HG02943 (cell line): ENCODE measurements around the gene NEK3.
"Not testable (repeated sequence)": the region's sequence is repeated elsewhere in the genome, so short reads cannot be mapped to it uniquely, and the experiment has no call there.

Experiments
- ATAC-seq: cut with Tn5 transposase; IDR thresholded peaks from one replicate; pipeline ENCODE4 v1.9.1; 2021; ENCODE audit warnings: mild to moderate bottlenecking, low read depth, moderate library complexity; ENCODE audit not compliant: unreplicated experiment

NEK3 gene

DNA sequence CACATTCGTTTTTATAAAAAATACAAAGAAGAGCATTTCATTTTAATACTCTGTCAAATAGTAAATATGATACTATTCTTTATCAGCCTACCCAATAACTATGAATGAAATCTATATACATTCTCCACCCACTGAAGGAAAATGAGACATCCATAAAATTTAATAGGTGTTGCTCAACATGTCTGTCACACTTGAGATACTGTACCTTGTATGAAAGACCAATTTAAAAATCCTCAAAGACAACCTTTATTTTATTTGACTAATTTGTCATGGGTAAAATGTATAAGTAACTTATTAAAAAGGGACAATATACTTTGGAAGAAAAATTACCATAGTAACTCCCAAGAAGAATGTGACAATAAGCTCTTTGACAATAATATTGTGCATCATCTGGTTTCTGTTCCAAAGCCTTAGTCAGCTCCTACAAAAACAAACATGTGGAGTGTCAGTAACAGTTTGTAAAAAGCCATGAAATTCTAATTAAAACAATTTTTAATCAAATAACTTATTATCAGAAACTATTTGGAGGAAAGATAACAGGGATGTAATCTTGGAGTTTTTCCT lies 11.5 kb upstream of the NEK3 start:
- not testable (repeated sequence) for ATAC-seq

DNA sequence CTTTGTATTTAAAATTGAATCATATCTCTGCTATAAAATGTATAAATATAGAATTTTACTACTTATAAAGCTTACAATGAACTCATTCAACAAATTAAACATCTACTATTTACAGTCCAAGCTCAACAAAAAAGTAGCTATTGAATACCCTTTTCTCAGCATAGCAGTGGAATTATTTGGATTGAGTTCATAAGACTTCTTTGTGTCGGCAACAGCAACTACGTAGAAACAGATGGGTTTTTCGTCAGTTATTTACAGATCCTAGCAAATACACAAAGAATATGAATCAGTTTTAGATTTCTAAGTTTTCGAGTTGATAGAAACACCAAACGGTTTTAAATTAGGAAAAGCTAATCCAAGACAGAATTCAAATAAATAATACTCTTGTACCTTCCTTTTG lies 10.4 kb upstream of the NEK3 start:
- no peak for ATAC-seq

DNA sequence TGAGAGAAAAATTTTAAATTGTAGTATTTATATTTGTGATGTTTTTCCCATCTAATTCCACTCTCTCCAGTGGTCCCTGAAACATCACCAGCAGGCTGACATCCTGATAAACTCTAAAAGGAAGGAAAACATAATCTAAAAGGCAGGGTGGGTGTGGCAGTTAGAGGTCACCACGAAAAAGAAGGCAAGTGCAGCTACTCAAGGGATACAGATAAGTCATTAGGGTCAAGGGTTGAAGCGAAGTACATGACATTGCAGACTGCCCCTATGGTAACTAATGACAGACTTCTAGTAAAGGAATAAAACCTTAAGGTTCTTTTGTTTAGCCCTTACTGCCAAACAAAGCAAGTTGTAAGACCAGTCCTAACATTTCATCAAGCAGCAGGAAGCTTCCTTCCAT lies 6.0 kb upstream of the NEK3 start:
- ATAC-seq, result no peak

DNA sequence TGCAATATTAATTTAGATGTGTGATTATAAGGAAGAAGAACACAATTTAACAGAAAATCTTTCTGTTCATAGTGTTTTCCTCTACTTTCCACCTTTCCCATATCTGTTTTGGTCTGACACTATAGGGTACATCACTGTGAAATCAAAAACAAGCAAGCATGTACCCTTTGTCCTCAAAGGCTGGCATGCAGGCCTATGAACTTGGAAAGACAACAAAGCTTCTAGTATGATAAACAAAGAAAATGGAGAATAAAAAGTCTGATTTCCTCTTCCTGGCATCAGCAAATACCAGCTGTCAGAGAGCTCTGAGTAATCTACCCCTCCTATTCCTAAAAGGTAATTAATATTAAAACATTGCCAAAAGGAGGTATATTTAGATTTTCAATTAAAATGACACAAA lies 5.6 kb upstream of the NEK3 start:
- no peak for ATAC-seq

DNA sequence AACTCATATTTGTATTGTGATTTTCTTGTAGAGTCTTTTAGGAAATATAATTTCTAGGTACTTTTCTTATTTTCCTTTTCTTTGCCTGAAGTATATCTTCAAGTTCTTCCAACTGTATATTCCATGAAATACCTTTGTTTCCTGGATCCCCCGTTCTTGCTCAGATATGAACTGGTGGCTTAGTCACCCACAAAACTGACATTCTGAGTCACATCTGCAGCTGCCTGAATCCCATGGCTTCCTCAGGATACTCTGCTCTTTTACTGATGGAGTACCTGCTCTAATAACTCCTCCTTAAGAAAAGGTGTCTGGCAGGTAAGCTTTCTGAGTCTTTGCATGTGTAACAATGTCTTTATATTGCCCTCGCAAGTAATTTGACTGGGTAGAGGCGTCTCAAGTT lies 4.5 kb upstream of the NEK3 start:
- ATAC-seq, result not testable (repeated sequence)

DNA sequence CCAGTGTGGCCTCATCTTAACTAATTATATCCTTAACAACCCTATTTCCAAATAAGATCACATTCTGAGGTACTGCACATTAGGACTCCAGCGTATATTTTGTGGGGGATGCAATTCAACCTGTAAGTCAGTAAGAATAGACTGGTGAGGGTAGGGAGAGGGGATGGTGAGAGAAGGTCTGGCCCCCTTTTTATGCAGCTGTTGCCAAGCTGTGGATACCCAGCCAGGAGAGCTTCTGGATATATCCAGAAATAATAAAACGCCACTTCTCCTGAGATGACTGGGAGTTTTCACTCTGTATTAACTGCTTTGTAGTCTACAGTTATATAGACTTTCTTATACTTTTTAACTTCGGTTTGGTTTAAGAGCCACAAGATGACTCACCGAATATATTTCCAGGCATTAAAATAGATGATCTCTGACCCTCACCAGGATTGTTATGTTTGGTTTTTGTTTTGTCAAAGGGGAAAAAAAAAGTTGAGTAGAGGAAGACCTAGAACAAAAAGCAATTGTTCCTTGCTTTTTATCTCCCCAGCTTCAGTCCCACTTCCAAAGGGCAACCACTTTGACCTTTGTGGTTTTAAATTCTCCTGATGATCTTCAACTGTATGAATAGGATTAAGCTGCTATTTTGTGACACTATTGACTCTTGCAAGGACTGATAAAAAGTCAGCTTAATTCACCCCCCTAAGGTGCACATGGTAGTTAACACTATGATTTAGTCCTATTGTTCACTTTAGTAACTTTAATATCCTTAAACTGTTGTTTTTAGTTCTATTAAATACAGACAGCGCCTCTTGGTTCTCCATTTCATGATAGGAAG lies 3.1 kb upstream of the NEK3 start:
- no peak for ATAC-seq

DNA sequence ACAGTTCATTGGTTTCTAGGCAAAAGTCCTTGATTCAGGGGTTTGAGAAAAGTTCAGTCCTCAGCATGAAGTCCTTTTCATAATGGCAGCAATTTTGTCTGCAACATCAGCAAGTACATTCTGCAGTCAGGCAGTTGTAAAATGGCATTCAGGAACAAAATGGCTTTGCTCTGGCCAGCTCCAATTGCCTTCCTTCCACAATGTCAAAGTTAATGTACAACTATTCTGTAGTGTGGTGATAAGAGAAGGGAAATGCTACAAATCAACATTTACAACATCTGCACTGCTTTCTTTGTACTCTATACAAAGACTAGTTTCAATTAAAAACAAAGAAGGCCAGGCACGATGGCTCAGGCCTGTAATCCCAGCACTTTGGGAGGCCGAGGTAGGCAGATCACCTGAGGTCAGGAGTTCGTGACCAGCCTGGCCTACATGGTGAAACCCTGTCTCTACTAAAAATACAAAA lies 1.8 kb upstream of the NEK3 start:
- no peak for ATAC-seq

DNA sequence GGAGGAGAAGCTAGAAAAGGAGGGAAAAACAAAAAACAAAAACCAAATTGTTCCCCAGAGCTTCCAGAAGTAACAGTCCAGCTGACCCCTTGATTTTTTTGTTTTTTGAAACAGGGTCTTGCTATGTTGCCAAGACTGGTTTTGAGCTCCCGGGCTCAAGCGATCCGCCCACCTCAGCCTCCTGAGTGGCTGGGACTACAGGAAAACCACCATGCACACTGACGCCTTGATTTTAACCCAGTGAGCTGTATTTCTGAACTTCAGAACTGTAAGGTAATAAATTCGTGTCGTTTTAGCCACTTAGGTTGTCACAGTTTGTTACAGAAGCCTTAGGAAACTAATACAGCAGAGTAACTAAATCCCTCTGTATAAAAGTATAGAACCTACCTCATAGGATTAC lies 1.1 kb upstream of the NEK3 start:
- no peak for ATAC-seq

DNA sequence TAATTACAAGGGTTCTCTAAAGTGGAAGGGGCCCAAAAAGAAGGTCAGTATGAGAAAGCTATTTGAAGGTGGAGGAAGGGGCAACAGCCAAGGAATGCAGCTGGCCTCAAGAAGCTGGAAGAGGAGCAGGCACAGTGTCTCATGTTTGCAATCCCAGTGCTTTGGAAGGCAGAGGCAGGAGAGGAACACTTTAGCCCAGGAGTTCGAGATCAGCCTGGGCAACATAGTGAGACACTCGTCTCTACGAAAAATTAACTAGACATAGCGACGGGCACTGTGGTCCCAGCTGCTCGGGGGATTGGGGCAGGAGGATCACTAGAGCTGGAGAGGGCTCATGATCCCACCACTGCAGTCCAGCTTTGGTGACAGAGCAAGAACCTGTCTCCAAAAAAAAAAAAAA lies 656 bp upstream of the NEK3 start:
- ATAC-seq, result no peak

DNA sequence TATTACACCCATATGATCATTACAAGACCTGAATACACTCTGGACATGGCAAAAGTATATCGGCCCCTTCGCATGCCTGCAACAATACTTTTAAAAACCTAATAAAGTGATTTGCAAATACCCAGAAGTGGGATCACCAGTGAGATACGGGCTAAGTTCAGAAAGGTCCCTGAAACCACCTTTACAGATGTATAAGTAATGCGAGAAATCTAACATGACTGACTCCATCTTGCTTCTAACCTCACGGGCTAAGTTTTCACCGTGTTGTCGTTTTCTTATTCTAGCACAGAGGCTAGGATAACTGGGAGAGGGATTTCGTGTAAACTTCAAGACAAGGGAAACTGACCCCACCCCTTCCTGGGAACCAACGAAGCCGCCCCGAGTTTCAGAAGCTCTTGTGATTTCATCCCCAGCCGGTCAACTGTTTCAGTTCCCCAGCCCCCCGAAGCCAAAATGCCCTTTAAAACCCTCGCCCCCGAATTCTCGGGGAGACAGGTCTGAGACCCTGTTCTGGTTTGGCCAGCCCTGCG lies 703 bp downstream of the NEK3 start:
- peak; percentile 39 for ATAC-seq

DNA sequence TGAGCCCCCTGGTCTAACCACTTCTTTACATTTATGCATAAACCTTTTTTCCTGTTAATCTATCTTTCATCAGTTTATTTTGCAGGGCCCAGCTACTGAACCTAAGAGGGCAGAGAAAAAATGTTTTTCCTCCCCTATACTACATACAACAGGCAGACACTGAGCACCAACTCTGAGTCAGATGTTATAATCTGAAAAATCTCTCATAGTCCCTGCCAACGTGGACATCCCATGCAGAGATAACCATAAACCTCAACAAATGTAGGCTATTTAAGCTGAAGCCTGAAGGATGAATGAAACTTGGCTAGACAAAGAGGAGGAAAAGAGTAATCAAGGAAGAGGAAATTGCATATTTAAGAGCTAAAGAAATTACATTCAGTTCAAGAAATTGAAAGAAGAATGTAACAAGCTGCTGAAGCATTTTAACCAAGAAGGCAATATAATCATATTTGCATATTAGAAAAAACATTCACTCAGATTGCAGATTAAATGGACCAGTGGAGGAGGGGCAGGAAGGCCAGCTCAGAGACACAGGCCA lies 2.6 kb downstream of the NEK3 start:
- ATAC-seq, result no peak

DNA sequence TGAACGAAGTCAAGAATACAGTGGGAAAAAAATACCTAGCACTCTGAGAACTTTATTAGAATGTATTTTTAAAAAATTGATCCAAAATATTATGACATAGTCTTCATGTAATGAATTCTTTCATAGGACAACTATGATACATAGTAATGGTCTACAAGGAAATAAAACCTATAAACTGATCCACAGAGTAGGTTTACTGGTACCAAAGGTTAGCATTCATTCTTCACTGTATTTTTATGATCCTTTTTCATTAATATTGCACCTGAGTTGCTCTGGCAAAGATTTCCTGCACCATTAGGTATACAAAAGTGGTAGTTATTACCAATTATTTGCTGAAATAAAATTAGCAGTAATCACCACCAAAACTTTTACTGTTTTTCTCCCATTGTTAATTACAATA lies 4.2 kb downstream of the NEK3 start:
- no peak for ATAC-seq

DNA sequence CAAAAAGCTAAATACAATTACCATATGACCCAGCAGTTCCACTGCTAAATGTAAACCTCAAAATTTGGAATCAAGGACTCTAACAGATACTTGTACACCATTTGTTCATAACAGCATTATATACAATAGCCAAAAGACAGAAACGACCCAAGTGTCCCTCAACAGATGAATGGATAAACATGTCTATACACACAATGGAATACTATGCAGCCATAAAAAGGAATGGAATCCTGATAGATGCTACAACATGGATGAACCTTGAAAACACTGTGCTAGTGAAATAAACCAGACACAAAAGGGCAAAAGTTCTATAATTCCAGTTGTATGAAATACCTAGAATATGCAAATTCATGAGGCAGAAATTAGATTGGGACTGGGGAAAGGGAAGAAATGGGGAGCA lies 12.2 kb downstream of the NEK3 start:
- no peak for ATAC-seq

DNA sequence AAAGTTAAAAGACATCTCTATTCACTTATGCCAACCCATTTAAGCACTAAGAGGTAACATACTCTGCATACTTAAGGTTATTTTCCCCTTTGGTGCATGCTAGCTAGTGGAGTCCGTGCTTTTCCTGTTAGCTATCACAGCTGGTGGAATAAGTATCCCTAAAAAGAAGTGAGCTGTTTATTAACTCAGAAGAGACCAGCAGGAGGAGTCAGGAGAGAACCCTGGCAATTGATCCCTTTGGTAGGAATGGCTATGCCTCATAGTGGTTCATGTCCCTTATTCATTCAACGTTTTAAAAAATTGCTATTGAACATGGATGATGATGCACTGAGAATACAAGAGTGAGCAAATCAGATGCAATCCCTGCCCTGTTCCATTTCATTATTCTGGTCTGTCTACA lies 18.1 kb downstream of the NEK3 start:
- ATAC-seq, result no peak

DNA sequence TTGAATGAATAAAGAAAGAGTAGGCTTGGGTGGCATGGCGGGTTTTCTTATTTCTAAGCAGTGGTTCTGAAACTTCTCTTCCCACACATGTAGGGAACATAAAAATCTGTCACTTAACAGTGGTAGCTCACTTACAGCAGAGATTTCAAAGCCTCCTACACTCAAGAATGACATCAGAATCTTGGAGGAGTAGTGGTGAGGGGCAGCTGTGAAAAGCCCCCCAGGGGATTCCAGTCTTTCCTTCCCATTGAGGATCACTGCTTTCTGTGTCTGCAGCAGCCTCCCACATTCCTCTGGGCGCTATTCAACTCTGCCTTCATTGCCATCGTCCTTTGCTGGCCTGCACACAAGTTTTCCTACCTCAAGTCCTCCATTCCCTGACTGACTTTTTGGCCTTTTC lies 21.9 kb downstream of the NEK3 start:
- ATAC-seq, result no peak

DNA sequence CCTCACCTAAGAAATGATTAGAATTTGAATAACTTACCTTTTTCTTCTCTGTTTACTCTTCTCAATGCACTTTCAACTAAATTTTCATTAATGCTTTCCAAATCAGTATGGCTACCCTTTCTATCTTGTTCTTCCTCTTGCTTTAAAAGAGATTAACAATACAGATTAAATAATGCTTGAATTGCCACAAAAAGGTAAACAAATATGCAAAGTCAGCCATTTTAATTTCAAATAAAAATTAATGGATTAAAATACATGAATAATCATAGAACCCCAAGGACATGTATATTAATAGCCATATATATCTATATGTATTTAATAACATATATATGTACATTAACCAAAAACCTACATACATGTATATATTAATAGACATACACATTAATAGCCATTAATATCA lies 22.6 kb downstream of the NEK3 start:
- no peak for ATAC-seq

DNA sequence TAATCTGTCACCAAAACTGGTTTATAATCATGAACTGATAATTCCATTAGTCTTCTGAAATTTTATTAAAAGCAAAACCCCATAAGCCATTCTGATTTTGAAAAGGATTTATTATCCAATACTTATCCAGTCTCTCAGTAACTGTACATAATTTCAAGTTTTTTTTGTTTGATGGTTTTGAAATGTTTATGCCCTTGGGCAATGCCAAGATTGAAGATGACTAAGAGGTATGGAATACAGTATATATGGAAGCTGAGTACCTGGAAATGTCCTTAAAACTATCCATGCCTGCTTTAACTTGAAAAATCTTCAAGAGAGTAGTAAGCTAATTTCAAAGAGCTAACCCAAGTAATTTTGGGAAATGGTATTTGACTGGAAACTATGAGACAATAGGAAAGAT lies 28.8 kb downstream of the NEK3 start:
- no peak for ATAC-seq

DNA sequence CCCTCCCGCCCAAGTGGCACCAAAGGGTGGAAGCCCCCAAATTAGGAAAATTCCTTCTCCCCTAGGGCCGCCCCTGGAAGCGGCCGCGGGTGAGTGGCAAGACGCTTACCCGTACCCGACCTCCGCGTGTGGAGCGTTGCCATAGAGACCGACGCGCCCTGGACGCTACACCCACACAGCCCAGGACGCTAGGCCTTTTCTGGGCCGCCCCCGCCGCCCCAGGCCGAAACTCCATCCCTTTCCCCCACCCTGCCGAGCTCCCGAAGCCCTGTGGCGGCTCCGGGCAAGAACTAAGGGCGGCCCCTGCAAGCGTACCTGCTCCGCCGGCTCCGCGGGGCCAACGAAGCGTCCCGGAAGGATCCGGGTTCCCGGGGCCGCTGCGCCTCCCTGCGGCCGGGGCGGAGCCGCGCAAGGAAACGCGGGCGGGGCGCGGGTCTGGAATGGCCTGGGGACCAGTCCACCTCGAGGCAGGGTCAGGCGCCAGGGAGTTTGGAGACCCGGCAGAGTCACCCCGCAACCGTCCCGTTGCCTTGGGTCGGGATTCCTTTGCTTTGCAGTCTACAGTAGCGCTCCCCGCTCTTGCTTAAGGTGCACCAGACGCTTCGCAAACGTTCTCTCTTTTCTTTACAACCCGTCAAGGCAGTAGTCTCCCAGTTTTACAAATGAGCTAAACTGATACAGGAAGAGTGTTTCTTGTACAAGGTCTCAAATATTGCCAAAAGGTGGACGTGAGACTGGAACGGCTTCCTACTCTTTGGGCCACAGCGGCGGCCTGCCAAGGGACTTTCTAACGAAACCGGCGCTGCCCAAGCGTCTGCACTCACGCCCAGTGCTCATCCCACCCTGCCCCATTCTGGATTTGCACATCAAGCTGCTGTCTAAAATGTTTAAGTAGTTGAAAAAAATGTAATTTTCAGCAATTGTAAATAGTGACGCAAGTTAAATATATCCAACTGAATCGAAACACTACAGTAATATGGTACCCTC lies 30.4 kb downstream of the NEK3 start, which contains the start of gene NEK5:
TSS of gene NEK5 (minus strand) at position 360 of the 987 bp plus-strand sequence. CDS start 1,591 bp downstream, outside the sequence.
- peak; percentile 65 for ATAC-seq

DNA sequence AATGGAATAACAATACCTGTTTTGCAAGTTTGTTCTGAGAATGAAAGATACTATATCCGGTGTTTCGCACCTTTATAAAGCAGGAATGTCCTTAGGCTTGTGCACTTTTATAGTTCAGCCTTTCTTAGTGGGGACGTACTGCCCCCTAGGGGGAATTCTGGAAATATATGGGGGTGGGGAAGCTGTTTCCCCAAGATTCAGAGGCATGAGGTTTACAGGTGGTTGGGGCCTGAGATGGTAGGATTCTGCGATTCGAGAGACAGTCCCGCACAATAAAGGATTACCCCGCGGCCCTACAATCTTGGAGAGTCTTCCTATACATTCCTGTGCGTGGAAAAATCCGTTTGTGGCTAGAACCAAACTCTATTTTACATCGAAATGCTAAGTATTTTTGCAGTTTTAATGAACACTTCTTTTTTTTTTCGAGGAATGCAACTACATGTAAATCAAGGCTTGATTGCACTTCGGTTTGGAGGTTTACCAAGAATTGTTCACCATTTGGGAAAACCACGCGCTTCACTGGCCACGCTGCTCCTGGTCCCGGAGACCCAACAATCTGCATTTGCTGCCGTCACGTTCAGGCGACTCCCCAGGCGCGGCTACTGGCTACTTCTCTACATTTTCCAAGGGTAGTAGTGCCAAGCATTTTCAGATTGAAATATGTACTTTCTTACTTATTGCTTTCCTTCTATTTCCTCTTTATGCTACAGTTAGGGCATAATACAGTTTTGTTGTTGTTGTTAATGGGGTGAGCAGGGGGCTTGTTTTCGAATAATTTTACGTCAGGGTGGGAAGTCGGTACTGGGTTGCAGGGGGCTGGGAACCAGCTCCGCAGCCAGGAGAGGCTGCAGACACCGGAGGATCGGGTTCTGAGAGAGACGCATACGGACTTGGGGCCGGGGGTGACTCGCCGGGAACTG lies 31.4 kb downstream of the NEK3 start:
- ATAC-seq, result no peak
